Activated CD4-positive, alpha-beta T cell treated with anti-CD3 and anti-CD28 coated beads, Interleukin-2, amount 10 ng/mL, durations not matched to agents 24 days and 14 days (primary cell): ENCODE data around the gene SPI1. TPM values are rescaled to one million over a fixed set of nuclear protein-coding genes. Genes with fewer than 3 reads are reported as not detected.

Source experiments
- DNase-seq: peaks from one replicate; pipeline ENCODE4 v3.0.0; 2022
- H3K27ac Mint-ChIP-seq: one replicate; pipeline ENCODE4 v1.8.0; 2022; ENCODE audit warnings: mild to moderate bottlenecking, mixed read lengths
- H3K27me3 Mint-ChIP-seq: one replicate; pipeline ENCODE4 v1.8.0; 2022; ENCODE audit warnings: mixed read lengths
- H3K36me3 Mint-ChIP-seq: one replicate; pipeline ENCODE4 v1.8.0; 2022; ENCODE audit warnings: low read depth, mild to moderate bottlenecking, mixed read lengths
- H3K4me1 Mint-ChIP-seq: one replicate; pipeline ENCODE4 v1.8.0; 2021; ENCODE audit warnings: mixed read lengths
- H3K4me3 Mint-ChIP-seq: one replicate; pipeline ENCODE4 v1.8.0; 2022; ENCODE audit warnings: mild to moderate bottlenecking, moderate library complexity, mixed read lengths
- H3K9me3 Mint-ChIP-seq: one replicate; pipeline ENCODE4 v1.8.0; 2021; ENCODE audit warnings: mixed read lengths
- intact Hi-C: fragments of 100-400 bp; cut with micrococcal nuclease; formaldehyde crosslinking; loops from one replicate; pipeline ENCODE4 v1.15.1; 2023
- total RNA-seq: library from RNA; stranded (reverse); gene quantifications from 2 replicates; pipeline ENCODE4 v1.2.3, GENCODE V29; 2022

SPI1 gene
- total RNA-seq, 1 donor from 2014 or later, result not detected

DNA sequence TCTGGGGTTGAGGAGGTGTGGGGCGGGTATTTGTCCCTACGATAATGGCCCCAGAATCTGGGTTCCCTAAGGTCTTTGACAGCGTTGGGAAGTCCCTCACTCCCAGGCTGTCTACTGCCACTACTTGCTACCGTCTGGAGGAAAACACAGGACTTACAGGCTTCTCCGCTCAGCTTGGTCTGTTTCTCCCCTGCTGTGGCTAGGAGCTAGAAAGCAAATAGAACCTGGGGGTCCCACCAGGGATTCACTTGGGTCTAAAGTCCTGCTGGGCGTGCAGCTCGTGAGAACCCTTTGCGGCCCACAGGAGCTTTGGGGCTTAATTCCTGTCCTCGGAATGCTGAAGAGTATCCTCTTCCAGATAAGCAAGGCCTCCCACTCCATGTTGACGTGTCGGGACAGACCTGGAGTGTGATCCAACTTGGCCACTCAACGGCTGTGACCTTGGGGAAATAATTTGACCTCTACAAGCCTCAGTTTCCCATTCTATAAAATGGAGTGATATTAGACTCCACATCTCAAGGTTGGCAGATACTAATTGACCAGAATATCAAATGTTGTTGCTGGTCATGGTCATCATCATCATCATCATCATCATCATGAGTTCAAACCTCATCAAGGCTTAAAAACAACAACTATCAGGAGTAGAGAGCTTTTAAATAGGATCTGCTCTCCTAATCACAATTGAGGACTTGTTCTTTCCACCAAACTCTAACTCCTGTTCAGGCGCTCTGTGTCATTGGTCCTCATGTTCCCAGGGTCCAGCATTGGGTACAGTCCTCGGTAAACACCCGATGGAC lies 24.2 kb downstream of the SPI1 start:
- peaks cover under 1% of the 10 kb centered on the region for H3K4me1 Mint-ChIP-seq
- no peaks in the 10 kb centered on the region for H3K36me3 Mint-ChIP-seq
- no peak for DNase-seq
- no peaks in the 10 kb centered on the region for H3K9me3 Mint-ChIP-seq
- peak overlapping the region; percentile 30 for H3K27ac Mint-ChIP-seq
- H3K27me3 Mint-ChIP-seq, result no peaks in the 10 kb centered on the region
- H3K4me3 Mint-ChIP-seq, result no peak overlapping the region
- intact Hi-C loops, result no loop called here

- H3K9me3 Mint-ChIP-seq, result no peaks in the 10 kb centered on the region
- no peaks in the 10 kb centered on the region for H3K4me1 Mint-ChIP-seq
- H3K36me3 Mint-ChIP-seq, result no peaks in the 10 kb centered on the region
- no peak for DNase-seq
- no peaks in the 10 kb centered on the region for H3K27me3 Mint-ChIP-seq
- no peak within 1 kb of the TSS for H3K27ac Mint-ChIP-seq
- H3K4me3 Mint-ChIP-seq, result no peak within 1 kb of the TSS
- intact Hi-C loops, result no loop called here
These were observed 25.8 kb downstream of the SPI1 start, which contains the start of gene MYBPC3 for GRCh38 chr11:47352556-47352955. MYBPC3 (minus strand) TSS chr11:47352702; CDS start chr11:47352647, 55 bp downstream.

DNA sequence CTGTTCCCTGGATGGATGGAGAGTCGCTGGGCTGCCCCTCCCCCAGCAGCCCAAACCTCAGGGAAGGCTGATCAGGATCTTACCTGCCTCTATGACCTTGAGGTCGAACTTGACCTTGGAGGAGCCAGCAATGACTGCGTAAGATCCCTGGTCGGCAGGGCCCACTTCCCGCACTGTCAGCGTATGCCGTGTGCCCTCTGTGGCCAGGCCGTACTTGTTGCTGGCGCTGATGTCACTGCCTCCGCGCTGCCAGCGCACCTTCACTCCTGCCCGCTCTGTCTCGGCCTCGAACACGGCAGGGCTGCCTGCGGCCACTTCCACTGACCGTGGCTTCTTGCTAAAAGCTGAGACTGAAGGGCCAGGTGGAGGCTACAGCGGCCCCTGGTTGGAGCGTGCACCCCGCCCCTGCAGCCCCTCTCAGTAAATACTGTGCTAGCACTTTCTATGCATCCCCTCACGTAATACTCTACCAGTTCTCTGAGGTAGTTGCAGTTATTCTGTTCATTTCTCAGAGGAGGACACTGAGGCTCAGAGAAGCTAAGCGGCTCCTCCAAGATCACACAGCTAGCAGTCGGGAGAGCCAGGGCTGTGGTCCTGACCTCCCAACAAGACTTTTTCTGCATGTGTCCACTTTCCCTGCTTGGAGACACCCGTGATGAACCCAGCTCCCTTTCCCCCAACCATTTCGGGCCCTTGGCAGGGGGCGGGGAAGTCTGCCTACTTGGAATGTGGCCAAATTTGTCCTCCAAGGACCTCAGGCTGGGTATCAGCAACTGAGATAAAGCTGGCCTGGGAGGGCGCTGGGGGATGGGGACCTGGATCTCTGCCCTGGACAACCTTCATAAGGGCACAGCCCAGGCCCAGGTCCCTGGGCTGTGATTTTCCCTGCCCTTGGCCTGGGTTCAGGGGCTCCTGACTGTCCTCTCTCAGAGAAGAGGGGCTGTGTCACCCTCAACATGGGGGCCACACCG lies 26.9 kb downstream of the SPI1 start:
- intact Hi-C loops, result no loop called here
- H3K4me1 Mint-ChIP-seq, result no peaks in the 10 kb centered on the region
- H3K4me3 Mint-ChIP-seq, result no peak overlapping the region

DNA sequence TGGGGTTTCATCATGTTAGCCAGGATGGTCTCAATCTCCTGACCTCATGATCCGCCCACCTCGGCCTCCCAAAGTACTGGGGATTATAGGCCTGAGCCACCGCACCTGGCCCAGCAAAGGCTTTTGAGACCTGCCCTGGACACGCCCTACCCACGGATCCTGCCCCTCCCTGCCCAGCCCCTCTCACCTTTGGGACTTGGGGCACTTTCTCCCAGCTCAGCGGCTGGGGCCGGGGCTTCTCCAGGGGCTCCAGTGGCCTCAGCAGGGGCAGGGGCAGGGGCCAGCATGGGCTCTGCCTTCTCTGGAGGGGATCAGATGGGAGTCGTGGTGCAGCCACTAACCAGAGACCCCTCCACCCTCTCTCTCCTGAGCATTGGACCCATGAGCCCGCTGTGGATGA lies 28.0 kb downstream of the SPI1 start:
- no peaks in the 10 kb centered on the region for H3K27me3 Mint-ChIP-seq
- no peak for DNase-seq
- H3K9me3 Mint-ChIP-seq, result no peaks in the 10 kb centered on the region
- intact Hi-C loops, result no loop called here
- H3K27ac Mint-ChIP-seq, result no peak overlapping the region
- no peaks in the 10 kb centered on the region for H3K36me3 Mint-ChIP-seq
- no peaks in the 10 kb centered on the region for H3K4me1 Mint-ChIP-seq
- H3K4me3 Mint-ChIP-seq, result no peak overlapping the region

More for the DNA sequence above, 26.9 kb downstream of the SPI1 start:
- Mint-ChIP-seq H3K27ac (no peak overlapping the region), H3K9me3 (no peaks in the 10 kb centered on the region), H3K27me3 (no peaks in the 10 kb centered on the region), H3K36me3 (no peaks in the 10 kb centered on the region)
- DNase-seq, result no peak

DNA sequence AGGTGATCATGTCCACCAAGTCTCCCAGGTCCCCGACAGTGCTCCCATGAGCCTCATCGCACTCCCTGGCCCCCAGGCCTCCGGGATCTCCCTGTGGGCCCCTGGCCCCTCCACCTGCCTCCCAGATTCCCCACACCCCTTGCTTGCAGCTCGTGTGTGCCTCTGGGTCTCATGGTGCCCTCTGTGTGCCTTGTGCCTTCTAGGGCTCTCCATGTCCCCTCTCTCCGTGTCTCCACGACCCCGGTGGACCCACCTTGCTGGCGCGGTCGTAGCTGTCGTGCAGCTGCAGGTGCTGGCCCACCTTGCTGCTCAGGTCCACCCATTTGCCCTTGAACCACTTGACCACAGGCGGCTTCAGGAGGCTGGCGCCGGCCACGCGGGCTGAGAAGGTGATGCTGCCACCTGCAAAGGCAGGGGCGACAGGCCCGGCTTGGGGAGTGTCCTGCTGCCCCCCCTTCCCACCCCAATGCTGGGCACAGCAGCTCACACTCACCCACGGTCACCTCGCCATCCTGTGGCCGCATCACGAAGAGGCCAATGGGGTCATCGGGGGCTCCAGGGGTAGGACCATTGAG lies 28.7 kb downstream of the SPI1 start:
- no peak for DNase-seq
- intact Hi-C loops, result no loop called here
- Mint-ChIP-seq H3K27ac (no peak overlapping the region), H3K9me3 (no peaks in the 10 kb centered on the region), H3K4me1 (no peaks in the 10 kb centered on the region), H3K4me3 (no peak overlapping the region), H3K27me3 (no peaks in the 10 kb centered on the region), H3K36me3 (no peaks in the 10 kb centered on the region)

DNA sequence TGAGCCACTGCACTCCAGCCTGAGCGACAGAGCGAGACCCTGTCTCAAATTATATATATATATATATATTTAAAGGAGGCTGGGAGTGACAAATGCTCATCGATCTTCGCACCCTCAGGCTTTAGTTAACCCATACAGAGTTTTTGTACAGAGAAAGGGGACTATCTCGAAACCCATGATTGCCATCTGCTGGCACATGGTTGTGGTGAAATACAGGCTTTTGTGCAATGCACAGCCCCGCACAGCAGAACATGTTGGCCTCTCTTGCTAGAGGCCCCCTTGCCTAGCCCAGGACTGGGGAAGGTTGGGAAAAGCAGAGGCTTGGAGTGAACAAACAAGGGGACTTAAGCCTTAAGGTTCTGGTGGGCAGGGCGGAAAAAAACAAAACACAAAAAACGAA lies 29.5 kb downstream of the SPI1 start:
- H3K4me1 Mint-ChIP-seq, result no peaks in the 10 kb centered on the region
- peak; percentile 68 for DNase-seq
- H3K27me3 Mint-ChIP-seq, result no peaks in the 10 kb centered on the region
- H3K36me3 Mint-ChIP-seq, result no peaks in the 10 kb centered on the region
- no peak overlapping the region for H3K27ac Mint-ChIP-seq
- H3K9me3 Mint-ChIP-seq, result no peaks in the 10 kb centered on the region
- intact Hi-C loops, result no loop called here
- H3K4me3 Mint-ChIP-seq, result no peak overlapping the region

- DNase-seq, result no peak
- Mint-ChIP-seq H3K4me3 (no peak overlapping the region), H3K27ac (no peak overlapping the region), H3K27me3 (no peaks in the 10 kb centered on the region), H3K4me1 (no peaks in the 10 kb centered on the region), H3K9me3 (no peaks in the 10 kb centered on the region), H3K36me3 (no peaks in the 10 kb centered on the region)
- intact Hi-C loops, result no loop called here
These were observed 30.1 kb downstream of the SPI1 start for GRCh38 chr11:47348131-47348802.

GRCh38 chr11:47347137-47347536 lies 31.2 kb downstream of the SPI1 start:
- H3K36me3 Mint-ChIP-seq, result no peaks in the 10 kb centered on the region
- intact Hi-C loops, result no loop called here
- DNase-seq, result no peak

DNA sequence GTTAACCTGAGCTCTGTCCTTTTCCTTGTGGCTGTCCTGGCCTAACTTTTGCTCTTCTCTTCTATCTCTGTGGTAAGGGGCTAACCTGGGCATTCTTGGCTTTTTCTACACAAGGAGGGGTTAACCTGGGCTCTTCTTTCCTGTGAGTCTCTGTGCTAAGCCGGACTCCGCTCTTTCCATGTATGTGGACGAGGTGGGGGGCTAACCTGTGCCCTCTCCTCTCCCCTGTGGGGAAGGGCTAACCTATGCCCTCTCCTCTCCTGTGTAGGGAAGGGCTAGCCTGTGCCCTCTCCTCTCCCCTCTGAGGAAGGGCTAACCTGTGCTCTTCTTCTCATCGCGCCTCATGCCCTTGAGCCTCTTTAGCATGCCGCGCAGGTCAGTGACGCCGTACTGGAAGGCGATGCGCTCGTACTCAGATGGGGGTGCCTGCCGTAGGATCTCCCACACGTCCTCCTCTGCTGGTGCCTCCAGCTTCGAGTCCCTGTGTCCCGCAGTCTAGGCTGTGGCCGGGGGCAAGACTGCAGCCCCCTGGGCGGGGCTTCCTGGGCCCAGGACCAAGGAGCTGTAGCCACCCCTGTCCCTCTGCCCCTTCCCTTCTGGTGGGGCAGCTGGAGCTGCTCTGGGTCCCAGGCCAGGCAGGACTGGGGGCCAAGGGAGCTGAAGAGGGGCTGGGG lies 32.3 kb downstream of the SPI1 start:
- Mint-ChIP-seq H3K4me1 (no peaks in the 10 kb centered on the region), H3K9me3 (no peaks in the 10 kb centered on the region), H3K4me3 (no peak overlapping the region), H3K27ac (no peak overlapping the region), H3K27me3 (no peaks in the 10 kb centered on the region), H3K36me3 (no peaks in the 10 kb centered on the region)
- intact Hi-C loops, result no loop called here
- DNase-seq, result no peak

More at GRCh38 chr11:47347137-47347536, 31.2 kb downstream of the SPI1 start:
- H3K27me3 Mint-ChIP-seq, result no peaks in the 10 kb centered on the region
- H3K9me3 Mint-ChIP-seq, result no peaks in the 10 kb centered on the region
- no peak overlapping the region for H3K4me3 Mint-ChIP-seq
- H3K27ac Mint-ChIP-seq, result no peak overlapping the region
- no peaks in the 10 kb centered on the region for H3K4me1 Mint-ChIP-seq

GRCh38 chr11:47342854-47343253 lies 35.5 kb downstream of the SPI1 start:
- no peaks in the 10 kb centered on the region for H3K9me3 Mint-ChIP-seq
- H3K4me3 Mint-ChIP-seq, result no peak overlapping the region
- H3K27ac Mint-ChIP-seq, result no peak overlapping the region
- intact Hi-C loops, result no loop called here
- DNase-seq, result no peak
- no peaks in the 10 kb centered on the region for H3K4me1 Mint-ChIP-seq
- no peaks in the 10 kb centered on the region for H3K36me3 Mint-ChIP-seq
- no peaks in the 10 kb centered on the region for H3K27me3 Mint-ChIP-seq

- intact Hi-C loops, result no loop called here
- H3K27ac Mint-ChIP-seq, result no peak overlapping the region
These were observed 36.1 kb downstream of the SPI1 start for GRCh38 chr11:47342036-47342803.

DNA sequence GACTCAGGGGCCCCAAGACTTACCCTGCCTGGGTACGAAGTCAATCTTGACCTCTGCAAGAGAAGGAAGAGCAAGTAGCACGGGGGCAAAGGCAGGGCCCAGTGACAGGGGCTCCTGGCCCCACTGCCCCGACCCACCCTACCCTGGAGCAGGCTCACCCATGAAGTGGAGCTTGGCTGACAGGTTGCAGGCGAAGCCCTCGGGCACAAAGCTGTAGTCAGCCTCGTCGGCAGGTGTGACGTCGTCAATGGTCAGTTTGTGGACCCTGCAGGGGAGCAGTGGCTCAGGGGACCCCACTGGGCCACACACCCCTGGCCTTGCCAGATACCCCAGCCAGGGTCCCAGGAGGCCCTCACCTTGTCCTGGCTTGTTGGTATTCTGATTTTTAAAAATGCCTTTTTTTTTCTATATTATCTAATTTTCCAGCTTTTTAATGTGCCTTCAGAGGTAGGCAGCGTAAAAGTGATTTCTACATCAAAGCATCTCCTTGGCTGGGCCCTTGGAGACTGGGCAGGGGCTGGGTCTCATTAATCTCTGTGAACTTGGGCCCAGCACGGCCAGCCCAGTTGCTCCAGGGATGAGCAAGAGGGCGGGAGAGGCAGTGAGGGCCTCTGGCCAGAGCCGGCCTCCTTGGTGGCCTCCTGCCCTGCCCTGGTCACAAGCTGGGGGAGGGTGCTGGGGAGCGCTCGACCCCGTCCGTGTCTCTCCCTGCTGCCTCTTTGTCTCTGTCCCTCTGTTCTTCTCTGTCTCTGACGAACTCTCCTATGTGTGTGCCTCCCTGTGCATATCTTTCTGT lies 37.2 kb downstream of the SPI1 start:
- H3K36me3 Mint-ChIP-seq, result no peaks in the 10 kb centered on the region
- no peak overlapping the region for H3K27ac Mint-ChIP-seq
- no peak overlapping the region for H3K4me3 Mint-ChIP-seq
- no peak for DNase-seq
- intact Hi-C loops, result no loop called here
- no peaks in the 10 kb centered on the region for H3K4me1 Mint-ChIP-seq
- H3K9me3 Mint-ChIP-seq, result no peaks in the 10 kb centered on the region
- no peaks in the 10 kb centered on the region for H3K27me3 Mint-ChIP-seq

More at GRCh38 chr11:47342036-47342803, 36.1 kb downstream of the SPI1 start:
- DNase-seq, result no peak
- Mint-ChIP-seq H3K4me1 (no peaks in the 10 kb centered on the region), H3K27me3 (no peaks in the 10 kb centered on the region), H3K9me3 (no peaks in the 10 kb centered on the region), H3K36me3 (no peaks in the 10 kb centered on the region), H3K4me3 (no peak overlapping the region)
